OCI-LY1 (cell line): ENCODE data around the gene YWHAH.

Experiments
- EZH2 ChIP-seq: fragments of 200-600 bp; sonication (generic), shearing (Covaris generic); IDR thresholded peaks from 2 replicates; pipeline ENCODE4 v1.8.0; 2017; ENCODE audit warnings: borderline replicate concordance, mixed run types, mild to moderate bottlenecking, antibody characterized with exemption, low read length, moderate library complexity, mixed read lengths
- TF ChIP-seq, protein P1 (sequence below): fragments of 200-600 bp; sonication (generic), shearing (Covaris generic); IDR thresholded peaks from 2 replicates; pipeline ENCODE4 v1.5.1; 2017; ENCODE audit warnings: mild to moderate bottlenecking, antibody characterized with exemption, low read length, moderate library complexity, mixed read lengths

DNA sequence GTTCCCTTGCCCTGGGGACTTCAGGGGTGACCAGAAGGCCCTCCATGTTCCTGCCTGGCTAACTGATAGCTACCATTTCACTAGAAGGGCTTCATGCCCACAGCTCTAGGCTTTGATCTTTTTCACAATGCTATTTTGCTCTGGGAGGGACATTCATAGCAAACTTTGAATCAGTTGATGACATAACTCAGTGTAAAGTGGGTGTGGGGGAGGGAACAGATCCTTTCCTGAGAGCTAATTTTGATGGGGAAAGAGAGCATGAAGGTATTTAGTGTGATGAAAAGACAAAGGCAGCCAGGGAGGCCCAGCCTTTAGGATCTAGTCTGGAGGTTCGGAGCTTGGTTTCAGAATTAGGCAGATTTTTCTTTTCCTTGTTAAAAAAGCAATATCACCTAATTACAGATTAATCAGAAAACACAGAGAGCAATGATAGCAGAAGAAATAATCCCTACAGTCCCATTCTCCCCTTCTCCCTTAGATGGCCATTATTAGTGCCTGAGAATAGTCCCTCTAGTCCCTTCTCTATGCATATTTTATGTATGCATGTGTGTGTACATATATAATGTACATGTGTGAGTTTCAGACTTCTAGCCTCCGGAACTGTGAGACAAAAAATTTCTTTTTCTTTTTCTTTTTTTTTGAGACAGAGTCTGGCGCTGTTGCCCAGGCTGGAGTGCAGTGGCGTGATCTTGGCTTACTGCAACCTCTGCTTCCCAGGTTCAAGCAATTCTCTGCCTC is 46.9 kb downstream of the YWHAH start:
- TF ChIP-seq, protein P1, sequence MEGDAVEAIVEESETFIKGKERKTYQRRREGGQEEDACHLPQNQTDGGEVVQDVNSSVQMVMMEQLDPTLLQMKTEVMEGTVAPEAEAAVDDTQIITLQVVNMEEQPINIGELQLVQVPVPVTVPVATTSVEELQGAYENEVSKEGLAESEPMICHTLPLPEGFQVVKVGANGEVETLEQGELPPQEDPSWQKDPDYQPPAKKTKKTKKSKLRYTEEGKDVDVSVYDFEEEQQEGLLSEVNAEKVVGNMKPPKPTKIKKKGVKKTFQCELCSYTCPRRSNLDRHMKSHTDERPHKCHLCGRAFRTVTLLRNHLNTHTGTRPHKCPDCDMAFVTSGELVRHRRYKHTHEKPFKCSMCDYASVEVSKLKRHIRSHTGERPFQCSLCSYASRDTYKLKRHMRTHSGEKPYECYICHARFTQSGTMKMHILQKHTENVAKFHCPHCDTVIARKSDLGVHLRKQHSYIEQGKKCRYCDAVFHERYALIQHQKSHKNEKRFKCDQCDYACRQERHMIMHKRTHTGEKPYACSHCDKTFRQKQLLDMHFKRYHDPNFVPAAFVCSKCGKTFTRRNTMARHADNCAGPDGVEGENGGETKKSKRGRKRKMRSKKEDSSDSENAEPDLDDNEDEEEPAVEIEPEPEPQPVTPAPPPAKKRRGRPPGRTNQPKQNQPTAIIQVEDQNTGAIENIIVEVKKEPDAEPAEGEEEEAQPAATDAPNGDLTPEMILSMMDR = no peak
- TF ChIP-seq EZH2 = no peak
